SK-N-SH (cell line): Measurements from ENCODE around the gene BBS10. TPM values are rescaled to one million over a fixed set of nuclear protein-coding genes. Genes with fewer than 3 reads are reported as not detected.

Experiments
- CTCF ChIA-PET: fragments of 300-600, 350-600 bp; formaldehyde crosslinking; extraction: SDS; loops from one replicate; lab custom pipeline; 2021; lab: Yijun Ruan, JAX
- POLR2A ChIA-PET: fragments of 350-600 bp; sonication (Branson Sonifier 250); formaldehyde crosslinking; extraction: SDS; loops from one replicate; lab custom pipeline; 2020; ENCODE audit warnings: antibody characterized with exemption, inconsistent platforms; lab: Yijun Ruan, JAX
- DNase-seq: peaks from one replicate; pipeline ENCODE4 v3.0.0; 2012
- H2AFZ ChIP-seq: fragments of 200-600 bp; sonication (generic); 2 replicates; pipeline ENCODE4 v1.8.1; 2016; ENCODE audit warnings: antibody characterized with exemption, mild to moderate bottlenecking, low read depth
- H3F3A ChIP-seq: fragments of 200-600 bp; sonication (generic); replicated peaks from 2 replicates; pipeline ENCODE3; 2016; ENCODE audit warnings: antibody characterized with exemption, mild to moderate bottlenecking; ENCODE audit not compliant: insufficient read depth
- H3K27ac ChIP-seq, 2 experiments: fragments of 200-500 bp in 1 of 2; fragments of 200-600 bp in 1 of 2; sonication (Bioruptor generic) in 1 of 2; sonication (generic), shearing (Covaris generic) in 1 of 2; 2 replicates each; pipeline versions ENCODE4 v1.5.1 to v1.6.1; 2014 to 2016; ENCODE audit warnings: low read depth in 2 of 2, inconsistent platforms in 1 of 2, low read length in 1 of 2, mild to moderate bottlenecking in 1 of 2, mixed read lengths in 1 of 2
- H3K27me3 ChIP-seq: fragments of 200-600 bp; sonication (generic), shearing (Covaris generic); 2 replicates; pipeline ENCODE4 v1.6.1; 2016; ENCODE audit warnings: mixed run types; ENCODE audit not compliant: insufficient read depth
- H3K36me3 ChIP-seq, 2 experiments: fragments of 200-500 bp in 1 of 2; fragments of 200-600 bp in 1 of 2; sonication (Bioruptor generic) in 1 of 2; sonication (generic) in 1 of 2; replicated peaks in 1 of 2; 2 replicates each; pipeline versions ENCODE3 to v1.5.1; 2014 to 2016; ENCODE audit warnings: low read length in 1 of 2, mild to moderate bottlenecking in 1 of 2; ENCODE audit not compliant: insufficient read depth in 2 of 2, control insufficient read depth in 1 of 2
- H3K4me1 ChIP-seq, 2 experiments: fragments of 200-500 bp in 1 of 2; fragments of 200-600 bp in 1 of 2; sonication (Bioruptor generic) in 1 of 2; sonication (generic), shearing (Covaris generic) in 1 of 2; 2 replicates each; pipeline versions ENCODE4 v1.5.1 to v1.6.1; 2014 to 2016; ENCODE audit warnings: low read depth in 1 of 2, low read length in 1 of 2, mixed run types in 1 of 2; ENCODE audit not compliant: insufficient read depth in 2 of 2, control insufficient read depth in 1 of 2
- H3K4me2 ChIP-seq: fragments of 200-600 bp; sonication (generic), shearing (Covaris generic); 2 replicates; pipeline ENCODE4 v1.6.1; 2017; ENCODE audit warnings: mixed run types
- H3K4me3 ChIP-seq, 2 experiments: fragments of 200-500 bp in 1 of 2; fragments of 200-600 bp in 1 of 2; sonication (Bioruptor generic) in 1 of 2; sonication (generic), shearing (Covaris generic) in 1 of 2; 2 replicates each; pipeline versions ENCODE4 v1.5.1 to v1.8.1; 2014 to 2016; ENCODE audit warnings: low read depth in 2 of 2, inconsistent platforms in 1 of 2, low read length in 1 of 2, mild to moderate bottlenecking in 1 of 2, mixed read lengths in 1 of 2, moderate library complexity in 1 of 2
- H3K79me2 ChIP-seq: fragments of 200-600 bp; sonication (generic); 2 replicates; pipeline ENCODE4 v1.8.1; 2017; ENCODE audit warnings: mild to moderate bottlenecking; ENCODE audit not compliant: insufficient read depth
- H3K9ac ChIP-seq: fragments of 200-600 bp; sonication (generic); 2 replicates; pipeline ENCODE4 v1.6.1; 2017; ENCODE audit warnings: mixed run types
- H3K9me2 ChIP-seq: fragments of 200-600 bp; sonication (generic); 2 replicates; pipeline ENCODE4 v1.6.1; 2017; ENCODE audit warnings: mixed run types
- H3K9me3 ChIP-seq: fragments of 200-600 bp; sonication (generic); 2 replicates; pipeline ENCODE4 v1.6.1; 2017; ENCODE audit warnings: mixed run types, mild to moderate bottlenecking, moderate library complexity
- H4K20me1 ChIP-seq: fragments of 200-600 bp; sonication (generic); 2 replicates; pipeline ENCODE4 v1.6.1; 2017; ENCODE audit warnings: mild to moderate bottlenecking, mixed run types; ENCODE audit not compliant: insufficient read depth
- CHD2 ChIP-seq: fragments of 150-350 bp; IDR thresholded peaks from 2 replicates; pipeline ENCODE4 v1.6.1; 2018; ENCODE audit warnings: low read length; ENCODE audit not compliant: partially characterized antibody
- CTCF ChIP-seq: fragments of 200-600 bp; sonication (generic); IDR thresholded peaks from 2 replicates; pipeline ENCODE4 v1.6.1; 2017; ENCODE audit warnings: antibody characterized with exemption, mild to moderate bottlenecking, moderate library complexity
- EZH2phosphoT487 ChIP-seq: fragments of 200-600 bp; sonication (generic); IDR thresholded peaks from 2 replicates; pipeline ENCODE4 v1.6.1; 2017; ENCODE audit warnings: low read depth, mixed run types, mild to moderate bottlenecking, antibody characterized with exemption, moderate library complexity, borderline replicate concordance
- FOXJ3 ChIP-seq: sonication (generic); formaldehyde crosslinking; IDR thresholded peaks from 2 replicates; pipeline ENCODE4 v1.5.1; 2020; ENCODE audit warnings: mild to moderate bottlenecking, missing genetic modification reagents
- GATA2 ChIP-seq: sonication (generic); formaldehyde crosslinking; IDR thresholded peaks from 2 replicates; pipeline ENCODE4 v1.5.0; 2020; ENCODE audit warnings: mild to moderate bottlenecking, missing genetic modification reagents
- IRF3 ChIP-seq: fragments of 150-350 bp; IDR thresholded peaks from 2 replicates; pipeline ENCODE4 v1.6.1; 2016; ENCODE audit warnings: mild to moderate bottlenecking, low read depth, low read length
- JUND ChIP-seq: IDR thresholded peaks from 2 replicates; pipeline ENCODE4 v1.4.0; 2012
- MAX ChIP-seq: IDR thresholded peaks from 2 replicates; pipeline ENCODE4 v1.4.0; 2012; ENCODE audit warnings: low read depth
- MEF2A ChIP-seq: IDR thresholded peaks from 2 replicates; pipeline ENCODE4 v1.4.0; 2012; ENCODE audit warnings: low read depth, borderline replicate concordance
- MXI1 ChIP-seq: IDR thresholded peaks from 2 replicates; pipeline ENCODE4 v1.6.1; 2012; ENCODE audit warnings: mild to moderate bottlenecking, low read depth, low read length, improper control_type of control experiment
- NRF1 ChIP-seq: IDR thresholded peaks from 2 replicates; pipeline ENCODE4 v1.6.1; 2012; ENCODE audit warnings: low read depth, mild to moderate bottlenecking, low read length
- RAD21 ChIP-seq: IDR thresholded peaks from 2 replicates; pipeline ENCODE4 v1.6.1; 2012; ENCODE audit warnings: mild to moderate bottlenecking, low read length
- RCOR1 ChIP-seq: fragments of 150-350 bp; IDR thresholded peaks from 2 replicates; pipeline ENCODE4 v1.6.1; 2017; ENCODE audit warnings: antibody characterized with exemption, low read length
- REST ChIP-seq: IDR thresholded peaks from 2 replicates; pipeline ENCODE4 v1.6.1; 2012; ENCODE audit warnings: mild to moderate bottlenecking, low read depth, low read length, moderate library complexity
- RFX5 ChIP-seq: IDR thresholded peaks from 2 replicates; pipeline ENCODE4 v1.6.1; 2012; ENCODE audit warnings: mild to moderate bottlenecking, improper control_type of control experiment, low read length
- RXRA ChIP-seq: IDR thresholded peaks from 2 replicates; pipeline ENCODE4 v1.4.0; 2012; ENCODE audit warnings: low read depth, mild to moderate bottlenecking, borderline replicate concordance
- SMC3 ChIP-seq: IDR thresholded peaks from 2 replicates; pipeline ENCODE4 v1.6.1; 2012; ENCODE audit warnings: low read depth, low read length, improper control_type of control experiment
- TCF12 ChIP-seq: IDR thresholded peaks from 2 replicates; pipeline ENCODE4 v1.4.0; 2012
- USF1 ChIP-seq: IDR thresholded peaks from 2 replicates; pipeline ENCODE4 v1.4.0; 2012; ENCODE audit warnings: low read depth, borderline replicate concordance
- ZBTB33 ChIP-seq: IDR thresholded peaks from 2 replicates; pipeline ENCODE4 v1.4.0; 2012; ENCODE audit warnings: low read depth, borderline replicate concordance
- WGBS: methylation state at CpG from one replicate; pipeline ENCODE4 v1.1.6; 2017; ENCODE audit warnings: low lambda C conversion rate; 5-methylcytosine and 5-hydroxymethylcytosine counted together
- polyA plus RNA-seq, 3 experiments: library from polyadenylated mRNA; depleted of rRNA; stranded (reverse); fragments of >200 nt; gene quantifications; 2 replicates each; pipeline ENCODE4 v1.2.3, GENCODE V29; 2012

BBS10 gene
- polyA plus RNA-seq, 1 of the 3 experiments (the other 2 are of a cell fraction): 5.6 TPM

- 53% methylated on average over 5 of the region's 5 CpGs for WGBS
- no peaks in the 10 kb centered on the region for H3K9me2 ChIP-seq
- no peak overlapping the region; a peak in 2 of 4 replicates for H3K27ac ChIP-seq
- H3K27me3 ChIP-seq: no peaks in the 10 kb centered on the region
- H3K4me3 ChIP-seq: no peak overlapping the region
- H3K36me3 ChIP-seq: peaks cover 0 to 19% of the 10 kb centered on the region in 2 experiments
- peaks cover 0 to 4% of the 10 kb centered on the region in 2 experiments; a peak in 1 of 4 replicates for H3K4me1 ChIP-seq
- H3K9ac ChIP-seq: no peak overlapping the region
- no peak overlapping the region for H2AFZ ChIP-seq
- H3K4me2 ChIP-seq: no peak overlapping the region
- no peaks in the 10 kb centered on the region for H3K9me3 ChIP-seq
- no peak for DNase-seq
- H3F3A ChIP-seq: peaks cover 5% of the 10 kb centered on the region
- ChIA-PET POLR2A (no interaction called here), CTCF (no interaction called here)
- no peaks in the 10 kb centered on the region for H3K79me2 ChIP-seq
- TF ChIP-seq GATA2: no peak
- no peak for TF ChIP-seq MAX
- TF ChIP-seq USF1: no peak
- TF ChIP-seq MXI1: no peak
- TF ChIP-seq TCF12: no peak
- TF ChIP-seq ZBTB33: no peak
- TF ChIP-seq CTCF: no peak
- TF ChIP-seq IRF3: no peak
- no peak for TF ChIP-seq SMC3
- no peak for TF ChIP-seq FOXJ3 (CRISPR knock-in tag)
- TF ChIP-seq RFX5: no peak
- TF ChIP-seq REST: no peak
- TF ChIP-seq NRF1: no peak
- TF ChIP-seq MEF2A: no peak
- no peak for TF ChIP-seq RAD21
- no peak for TF ChIP-seq CHD2
- no peak for TF ChIP-seq JUND
- no peak for TF ChIP-seq EZH2phosphoT487
- TF ChIP-seq RCOR1: no peak
- TF ChIP-seq RXRA: no peak
- TF ChIP-seq, all 33 proteins: peak for 0
- H4K20me1 ChIP-seq: no peaks in the 10 kb centered on the region
Measured at GRCh38 chr12:76299536-76300296, 48.5 kb downstream of the BBS10 start.
